ENCODE results near the gene ARL15. TPM values are rescaled to one million over a fixed set of nuclear protein-coding genes. Genes with fewer than 3 reads are reported as not detected.

ARL15 gene
- total and polyA plus RNA-seq, 9 of the 15 experiments (the other 6 are each of a cell fraction or from before 2014, with no cell fraction given): 18.5 to 80.4 (median 57.0) TPM

DNA sequence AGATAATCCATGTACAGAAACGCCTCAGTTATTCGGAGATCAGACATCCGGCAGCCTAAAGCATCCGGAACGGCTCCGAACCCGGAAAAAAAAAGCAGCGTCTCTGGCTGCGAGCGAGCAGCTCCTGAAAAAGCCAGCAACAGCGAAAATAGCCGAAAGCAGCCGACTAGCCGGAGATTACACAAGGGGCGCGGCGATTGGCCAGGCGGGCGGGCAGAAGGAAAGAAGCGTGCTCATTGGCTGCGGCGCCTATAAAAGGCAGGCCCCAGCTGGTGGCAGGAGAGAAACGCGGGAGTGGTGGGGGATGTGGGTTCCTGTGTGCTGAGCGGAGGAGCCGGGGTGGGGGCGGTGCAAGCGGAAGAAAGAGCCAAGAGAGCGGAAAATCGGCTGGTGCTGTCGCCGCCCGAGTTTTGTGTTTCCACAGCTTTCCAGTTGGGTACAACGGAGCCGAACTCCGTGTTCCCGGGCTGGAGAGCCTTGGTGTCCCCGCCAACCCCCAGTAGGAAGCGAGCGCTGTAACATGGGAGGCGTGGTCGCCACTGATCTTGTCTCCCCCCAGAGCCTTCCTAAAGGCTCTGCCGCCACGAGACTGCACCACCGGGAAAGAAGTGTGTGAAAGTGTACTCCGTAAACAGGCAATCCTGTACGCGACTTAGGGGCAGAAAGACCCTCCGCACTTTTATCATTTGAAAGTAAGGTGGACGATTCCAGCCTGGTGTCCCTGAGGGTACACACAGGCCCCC is at the start of gene ARL15 (continued):
- TF ChIP-seq, protein P1, sequence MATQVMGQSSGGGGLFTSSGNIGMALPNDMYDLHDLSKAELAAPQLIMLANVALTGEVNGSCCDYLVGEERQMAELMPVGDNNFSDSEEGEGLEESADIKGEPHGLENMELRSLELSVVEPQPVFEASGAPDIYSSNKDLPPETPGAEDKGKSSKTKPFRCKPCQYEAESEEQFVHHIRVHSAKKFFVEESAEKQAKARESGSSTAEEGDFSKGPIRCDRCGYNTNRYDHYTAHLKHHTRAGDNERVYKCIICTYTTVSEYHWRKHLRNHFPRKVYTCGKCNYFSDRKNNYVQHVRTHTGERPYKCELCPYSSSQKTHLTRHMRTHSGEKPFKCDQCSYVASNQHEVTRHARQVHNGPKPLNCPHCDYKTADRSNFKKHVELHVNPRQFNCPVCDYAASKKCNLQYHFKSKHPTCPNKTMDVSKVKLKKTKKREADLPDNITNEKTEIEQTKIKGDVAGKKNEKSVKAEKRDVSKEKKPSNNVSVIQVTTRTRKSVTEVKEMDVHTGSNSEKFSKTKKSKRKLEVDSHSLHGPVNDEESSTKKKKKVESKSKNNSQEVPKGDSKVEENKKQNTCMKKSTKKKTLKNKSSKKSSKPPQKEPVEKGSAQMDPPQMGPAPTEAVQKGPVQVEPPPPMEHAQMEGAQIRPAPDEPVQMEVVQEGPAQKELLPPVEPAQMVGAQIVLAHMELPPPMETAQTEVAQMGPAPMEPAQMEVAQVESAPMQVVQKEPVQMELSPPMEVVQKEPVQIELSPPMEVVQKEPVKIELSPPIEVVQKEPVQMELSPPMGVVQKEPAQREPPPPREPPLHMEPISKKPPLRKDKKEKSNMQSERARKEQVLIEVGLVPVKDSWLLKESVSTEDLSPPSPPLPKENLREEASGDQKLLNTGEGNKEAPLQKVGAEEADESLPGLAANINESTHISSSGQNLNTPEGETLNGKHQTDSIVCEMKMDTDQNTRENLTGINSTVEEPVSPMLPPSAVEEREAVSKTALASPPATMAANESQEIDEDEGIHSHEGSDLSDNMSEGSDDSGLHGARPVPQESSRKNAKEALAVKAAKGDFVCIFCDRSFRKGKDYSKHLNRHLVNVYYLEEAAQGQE (IDR thresholded peaks at IDR 0.05; ENCODE audit: borderline replicate concordance): no peak
- TF ChIP-seq, protein P1 (CRISPR knock-in tag; IDR thresholded peaks at IDR 0.05; ENCODE audit: low read depth): 0 out of 2 replicates have a peak, but pooled peaks have one; percentile 62
- TF ChIP-seq XRCC4 (IDR thresholded peaks at IDR 0.05; ENCODE audit: extremely low read depth, insufficient read depth, insufficient read length) (no peak), SRSF1 (IDR thresholded peaks at IDR 0.05; ENCODE audit: low read depth, low read length) (0 out of 2 replicates have a peak, but pooled peaks have one; percentile 77), ZNF445 (CRISPR knock-in tag; IDR thresholded peaks at IDR 0.05; ENCODE audit: low read depth) (no peak)
- TF ChIP-seq, protein P2, sequence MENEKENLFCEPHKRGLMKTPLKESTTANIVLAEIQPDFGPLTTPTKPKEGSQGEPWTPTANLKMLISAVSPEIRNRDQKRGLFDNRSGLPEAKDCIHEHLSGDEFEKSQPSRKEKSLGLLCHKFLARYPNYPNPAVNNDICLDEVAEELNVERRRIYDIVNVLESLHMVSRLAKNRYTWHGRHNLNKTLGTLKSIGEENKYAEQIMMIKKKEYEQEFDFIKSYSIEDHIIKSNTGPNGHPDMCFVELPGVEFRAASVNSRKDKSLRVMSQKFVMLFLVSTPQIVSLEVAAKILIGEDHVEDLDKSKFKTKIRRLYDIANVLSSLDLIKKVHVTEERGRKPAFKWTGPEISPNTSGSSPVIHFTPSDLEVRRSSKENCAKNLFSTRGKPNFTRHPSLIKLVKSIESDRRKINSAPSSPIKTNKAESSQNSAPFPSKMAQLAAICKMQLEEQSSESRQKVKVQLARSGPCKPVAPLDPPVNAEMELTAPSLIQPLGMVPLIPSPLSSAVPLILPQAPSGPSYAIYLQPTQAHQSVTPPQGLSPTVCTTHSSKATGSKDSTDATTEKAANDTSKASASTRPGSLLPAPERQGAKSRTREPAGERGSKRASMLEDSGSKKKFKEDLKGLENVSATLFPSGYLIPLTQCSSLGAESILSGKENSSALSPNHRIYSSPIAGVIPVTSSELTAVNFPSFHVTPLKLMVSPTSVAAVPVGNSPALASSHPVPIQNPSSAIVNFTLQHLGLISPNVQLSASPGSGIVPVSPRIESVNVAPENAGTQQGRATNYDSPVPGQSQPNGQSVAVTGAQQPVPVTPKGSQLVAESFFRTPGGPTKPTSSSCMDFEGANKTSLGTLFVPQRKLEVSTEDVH (IDR thresholded peaks at IDR 0.05; ENCODE audit: low read depth, partially characterized antibody): peak; percentile 86

All from K562 (cell line).